GM12878 (cell line): Measurements from ENCODE around the gene MAP3K4. TPM values are rescaled to one million over a fixed set of nuclear protein-coding genes. Genes with fewer than 3 reads are reported as not detected.

Experiments used
- BCL11A ChIP-seq: IDR thresholded peaks from 2 replicates; pipeline ENCODE4 v1.6.1; 2011; ENCODE audit warnings: low read depth, low read length
- CHD4 ChIP-seq: fragments of 200-600 bp; sonication (generic); IDR thresholded peaks from 2 replicates; pipeline ENCODE4 v1.6.1; 2016; ENCODE audit warnings: mild to moderate bottlenecking
- EP300 ChIP-seq, 2 experiments: fragments of 150-350 bp in 1 of 2; IDR thresholded peaks; 2 replicates each; pipeline ENCODE4 v1.6.1; 2011 to 2012; ENCODE audit warnings: low read depth in 2 of 2, low read length in 2 of 2, borderline replicate concordance in 1 of 2, improper control_type of control experiment in 1 of 2, inconsistent platforms in 1 of 2; ENCODE audit not compliant: control insufficient read depth in 1 of 2
- EZH2 ChIP-seq: IDR thresholded peaks from 2 replicates; pipeline ENCODE4 v1.6.1; 2012; ENCODE audit warnings: low read depth, mild to moderate bottlenecking, control low read depth, inconsistent platforms, low read length, borderline replicate concordance; ENCODE audit not compliant: control insufficient read depth
- FOXM1 ChIP-seq: IDR thresholded peaks from 2 replicates; pipeline ENCODE4 v1.6.1; 2012; ENCODE audit warnings: low read depth, mild to moderate bottlenecking, inconsistent platforms, low read length, moderate library complexity
- SUPT20H ChIP-seq: IDR thresholded peaks from 2 replicates; pipeline ENCODE4 v1.6.1; 2011; ENCODE audit warnings: low read depth, mild to moderate bottlenecking, low read length, moderate library complexity, borderline replicate concordance; ENCODE audit not compliant: control insufficient read depth
- TCF3 ChIP-seq: IDR thresholded peaks from 2 replicates; pipeline ENCODE4 v1.6.1; 2012; ENCODE audit warnings: low read depth, mild to moderate bottlenecking, low read length, borderline replicate concordance; ENCODE audit not compliant: insufficient read depth
- TCF7 ChIP-seq: IDR thresholded peaks from 2 replicates; pipeline ENCODE4 v1.6.1; 2014; ENCODE audit warnings: antibody characterized with exemption, borderline replicate concordance
- YY1 ChIP-seq: IDR thresholded peaks from 2 replicates; pipeline ENCODE4 v1.6.1; 2011; ENCODE audit warnings: low read depth, mild to moderate bottlenecking, low read length
- polyA plus RNA-seq, 11 experiments: library from polyadenylated mRNA; depleted of rRNA in 4 of 11; unstranded in 6 of 11; stranded (reverse) in 5 of 11; fragments of >200 nt; fragmentation: Nextera tagmentation in 4 of 11; fragmentation: Illumina TruSeq in 1 of 11; extraction: Ambion mirVana in 4 of 11; extraction: Trizol in 1 of 11; gene quantifications; 1 replicate in 1 of 11; 2 replicates in 10 of 11; pipeline versions ENCODE4 v1.2.1 to v1.2.3, GENCODE V29; 2011 to 2016; ENCODE audit warnings: inconsistent platforms in 2 of 11, missing spikeins in 2 of 11, low read depth in 1 of 11
- total RNA-seq, 4 experiments: library from RNA; depleted of rRNA in 3 of 4; stranded (reverse); fragments of >200 nt in 3 of 4; fragmentation: Illumina TruSeq in 1 of 4; extraction: Trizol in 1 of 4; gene quantifications; 2 replicates each; pipeline versions ENCODE4 v1.2.1 to v1.2.3, GENCODE V29; 2013 to 2021
- TF ChIP-seq, protein P1 (sequence below): fragments of 450-650 bp; formaldehyde crosslinking; IDR thresholded peaks from 2 replicates; pipeline ENCODE4 v1.5.0; 2022; ENCODE audit warnings: mild to moderate bottlenecking, missing genetic modification characterization
- TF ChIP-seq, protein P2 (sequence below): fragments of 450-650 bp; IDR thresholded peaks from 2 replicates; pipeline ENCODE4 v1.6.1; 2016; ENCODE audit warnings: mild to moderate bottlenecking
- TF ChIP-seq, protein P3 (sequence below): IDR thresholded peaks from 2 replicates; pipeline ENCODE4 v1.6.1; 2011; ENCODE audit warnings: borderline replicate concordance, low read depth, mild to moderate bottlenecking, moderate library complexity, low read length; ENCODE audit not compliant: insufficient read depth, poor library complexity, severe bottlenecking

Gene MAP3K4
- total and polyA plus RNA-seq, 10 of the 15 experiments (the other 5 are each of a cell fraction or from before 2014, with no cell fraction given): 14.0 to 44.5 (median 23.1) TPM

DNA sequence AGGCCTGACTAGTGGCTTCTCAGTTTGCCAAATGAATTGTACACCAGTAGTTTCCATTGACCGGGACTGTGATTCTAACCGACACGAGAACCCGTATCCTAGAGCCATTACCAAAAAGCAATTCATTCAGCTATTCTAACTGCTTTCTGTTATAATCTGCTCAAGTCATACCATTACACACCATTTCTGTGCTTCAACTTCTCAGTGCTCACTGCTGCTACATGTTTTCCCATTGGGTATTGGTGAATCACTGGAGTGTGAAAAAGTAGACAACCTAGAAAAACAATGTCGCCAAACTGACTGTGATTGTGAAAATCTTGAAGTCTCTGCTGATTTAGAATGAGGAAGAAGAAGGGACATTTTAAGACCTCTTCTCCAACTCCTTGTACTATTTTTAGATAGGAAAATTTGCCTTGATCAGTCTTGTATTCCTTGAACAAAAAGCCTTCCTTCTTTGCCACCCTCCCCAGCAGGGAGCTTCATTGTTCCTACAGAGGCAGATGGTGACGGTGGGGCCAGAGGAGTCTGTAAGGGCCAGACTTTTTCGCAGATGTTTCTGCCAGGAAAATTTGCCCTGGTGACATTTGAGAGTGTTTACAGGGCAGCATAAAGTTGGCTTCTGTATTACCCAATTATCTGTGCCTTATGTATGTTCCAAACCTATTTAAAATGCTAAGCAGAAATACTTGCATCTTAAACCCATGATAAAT is 31.7 kb upstream of the MAP3K4 start (continued):
- TF ChIP-seq TCF7: no peak
- TF ChIP-seq, protein P1, sequence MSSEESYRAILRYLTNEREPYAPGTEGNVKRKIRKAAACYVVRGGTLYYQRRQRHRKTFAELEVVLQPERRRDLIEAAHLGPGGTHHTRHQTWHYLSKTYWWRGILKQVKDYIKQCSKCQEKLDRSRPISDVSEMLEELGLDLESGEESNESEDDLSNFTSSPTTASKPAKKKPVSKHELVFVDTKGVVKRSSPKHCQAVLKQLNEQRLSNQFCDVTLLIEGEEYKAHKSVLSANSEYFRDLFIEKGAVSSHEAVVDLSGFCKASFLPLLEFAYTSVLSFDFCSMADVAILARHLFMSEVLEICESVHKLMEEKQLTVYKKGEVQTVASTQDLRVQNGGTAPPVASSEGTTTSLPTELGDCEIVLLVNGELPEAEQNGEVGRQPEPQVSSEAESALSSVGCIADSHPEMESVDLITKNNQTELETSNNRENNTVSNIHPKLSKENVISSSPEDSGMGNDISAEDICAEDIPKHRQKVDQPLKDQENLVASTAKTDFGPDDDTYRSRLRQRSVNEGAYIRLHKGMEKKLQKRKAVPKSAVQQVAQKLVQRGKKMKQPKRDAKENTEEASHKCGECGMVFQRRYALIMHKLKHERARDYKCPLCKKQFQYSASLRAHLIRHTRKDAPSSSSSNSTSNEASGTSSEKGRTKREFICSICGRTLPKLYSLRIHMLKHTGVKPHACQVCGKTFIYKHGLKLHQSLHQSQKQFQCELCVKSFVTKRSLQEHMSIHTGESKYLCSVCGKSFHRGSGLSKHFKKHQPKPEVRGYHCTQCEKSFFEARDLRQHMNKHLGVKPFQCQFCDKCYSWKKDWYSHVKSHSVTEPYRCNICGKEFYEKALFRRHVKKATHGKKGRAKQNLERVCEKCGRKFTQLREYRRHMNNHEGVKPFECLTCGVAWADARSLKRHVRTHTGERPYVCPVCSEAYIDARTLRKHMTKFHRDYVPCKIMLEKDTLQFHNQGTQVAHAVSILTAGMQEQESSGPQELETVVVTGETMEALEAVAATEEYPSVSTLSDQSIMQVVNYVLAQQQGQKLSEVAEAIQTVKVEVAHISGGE (CRISPR knock-in tag): no peak
- no peak for TF ChIP-seq SUPT20H
- TF ChIP-seq CHD4: no peak
- no peak for TF ChIP-seq BCL11A
- TF ChIP-seq YY1: no peak
- TF ChIP-seq EP300 (IDR thresholded peaks at IDR 0.05; ENCODE audit: borderline replicate concordance in 1 of 2, control insufficient read depth in 1 of 2, low read depth in 2 of 2, low read length in 2 of 2): no peak
- TF ChIP-seq, protein P2, sequence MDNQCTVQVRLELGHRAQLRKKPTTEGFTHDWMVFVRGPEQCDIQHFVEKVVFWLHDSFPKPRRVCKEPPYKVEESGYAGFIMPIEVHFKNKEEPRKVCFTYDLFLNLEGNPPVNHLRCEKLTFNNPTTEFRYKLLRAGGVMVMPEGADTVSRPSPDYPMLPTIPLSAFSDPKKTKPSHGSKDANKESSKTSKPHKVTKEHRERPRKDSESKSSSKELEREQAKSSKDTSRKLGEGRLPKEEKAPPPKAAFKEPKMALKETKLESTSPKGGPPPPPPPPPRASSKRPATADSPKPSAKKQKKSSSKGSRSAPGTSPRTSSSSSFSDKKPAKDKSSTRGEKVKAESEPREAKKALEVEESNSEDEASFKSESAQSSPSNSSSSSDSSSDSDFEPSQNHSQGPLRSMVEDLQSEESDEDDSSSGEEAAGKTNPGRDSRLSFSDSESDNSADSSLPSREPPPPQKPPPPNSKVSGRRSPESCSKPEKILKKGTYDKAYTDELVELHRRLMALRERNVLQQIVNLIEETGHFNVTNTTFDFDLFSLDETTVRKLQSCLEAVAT: no peak
- no peak for TF ChIP-seq EZH2
- TF ChIP-seq FOXM1: no peak
- TF ChIP-seq, protein P3, sequence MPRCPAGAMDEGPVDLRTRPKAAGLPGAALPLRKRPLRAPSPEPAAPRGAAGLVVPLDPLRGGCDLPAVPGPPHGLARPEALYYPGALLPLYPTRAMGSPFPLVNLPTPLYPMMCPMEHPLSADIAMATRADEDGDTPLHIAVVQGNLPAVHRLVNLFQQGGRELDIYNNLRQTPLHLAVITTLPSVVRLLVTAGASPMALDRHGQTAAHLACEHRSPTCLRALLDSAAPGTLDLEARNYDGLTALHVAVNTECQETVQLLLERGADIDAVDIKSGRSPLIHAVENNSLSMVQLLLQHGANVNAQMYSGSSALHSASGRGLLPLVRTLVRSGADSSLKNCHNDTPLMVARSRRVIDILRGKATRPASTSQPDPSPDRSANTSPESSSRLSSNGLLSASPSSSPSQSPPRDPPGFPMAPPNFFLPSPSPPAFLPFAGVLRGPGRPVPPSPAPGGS: no peak
- TF ChIP-seq TCF3: no peak
- TF ChIP-seq, all 136 proteins: peak for 0
